Measurements from ENCODE around the gene PTPRT.
"Not testable (repeated sequence)": the region's sequence is repeated elsewhere in the genome, so short reads cannot be mapped to it uniquely, and the experiment has no call there.

The PTPRT gene

GRCh38 chr20:43187476-43188233, 2.1 kb downstream of the PTPRT start:
- in situ Hi-C loops (cut with MboI; ENCODE audit: low sequenced_read_pairs) = no loop called here

GRCh38 chr20:43186312-43186711, 3.4 kb downstream of the PTPRT start:
- in situ Hi-C loops (cut with MboI; ENCODE audit: low sequenced_read_pairs) = no loop called here

GRCh38 chr20:43185901-43186300, 3.8 kb downstream of the PTPRT start:
- in situ Hi-C loops (cut with MboI; ENCODE audit: low sequenced_read_pairs) = no loop called here

GRCh38 chr20:43183536-43184070, 6.1 kb downstream of the PTPRT start:
- in situ Hi-C loops (cut with MboI; ENCODE audit: low sequenced_read_pairs) = no loop called here

- in situ Hi-C loops (cut with MboI; ENCODE audit: low sequenced_read_pairs) = no loop called here
These were observed 11.6 kb downstream of the PTPRT start for GRCh38 chr20:43178080-43178479.

- in situ Hi-C loops (cut with MboI; ENCODE audit: low sequenced_read_pairs) = no loop called here
These were observed 13.0 kb downstream of the PTPRT start for GRCh38 chr20:43176726-43177125.

GRCh38 chr20:43171930-43172329, 17.8 kb downstream of the PTPRT start:
- in situ Hi-C loops (cut with MboI; ENCODE audit: low sequenced_read_pairs) = no loop called here

GRCh38 chr20:43170771-43171170, 18.9 kb downstream of the PTPRT start:
- in situ Hi-C loops (cut with MboI; ENCODE audit: low sequenced_read_pairs) = no loop called here

- in situ Hi-C loops (cut with MboI; ENCODE audit: low sequenced_read_pairs) = no loop called here
These were observed 22.1 kb downstream of the PTPRT start for GRCh38 chr20:43167615-43168014.

- in situ Hi-C loops (cut with MboI; ENCODE audit: low sequenced_read_pairs) = no loop called here
These were observed 22.7 kb downstream of the PTPRT start for GRCh38 chr20:43167021-43167420.

GRCh38 chr20:43165611-43166010, 24.1 kb downstream of the PTPRT start:
- in situ Hi-C loops (cut with MboI; ENCODE audit: low sequenced_read_pairs) = no loop called here

GRCh38 chr20:43164736-43165135, 25.0 kb downstream of the PTPRT start:
- in situ Hi-C loops (cut with MboI; ENCODE audit: low sequenced_read_pairs) = not testable (repeated sequence)

- in situ Hi-C loops (cut with MboI; ENCODE audit: low sequenced_read_pairs) = no loop called here
These were observed 28.0 kb downstream of the PTPRT start for GRCh38 chr20:43161716-43162115.

GRCh38 chr20:43160941-43161340, 28.8 kb downstream of the PTPRT start:
- in situ Hi-C loops (cut with MboI; ENCODE audit: low sequenced_read_pairs) = no loop called here

GRCh38 chr20:43159994-43160393, 29.7 kb downstream of the PTPRT start:
- in situ Hi-C loops (cut with MboI; ENCODE audit: low sequenced_read_pairs) = no loop called here

GRCh38 chr20:43155366-43156100, 34.2 kb downstream of the PTPRT start:
- in situ Hi-C loops (cut with MboI; ENCODE audit: low sequenced_read_pairs) = no loop called here

- in situ Hi-C loops (cut with MboI; ENCODE audit: low sequenced_read_pairs) = no loop called here
These were observed 37.8 kb downstream of the PTPRT start for GRCh38 chr20:43151901-43152300.

GRCh38 chr20:43151256-43151655, 38.5 kb downstream of the PTPRT start:
- in situ Hi-C loops (cut with MboI; ENCODE audit: low sequenced_read_pairs) = no loop called here

GRCh38 chr20:43140726-43141125, 49.0 kb downstream of the PTPRT start:
- in situ Hi-C loops (cut with MboI; ENCODE audit: low sequenced_read_pairs) = no loop called here

- in situ Hi-C loops (cut with MboI; ENCODE audit: low sequenced_read_pairs) = no loop called here
These were observed 51.5 kb downstream of the PTPRT start for GRCh38 chr20:43138061-43138770.

- in situ Hi-C loops (cut with MboI; ENCODE audit: low sequenced_read_pairs) = no loop called here
These were observed 52.5 kb downstream of the PTPRT start for GRCh38 chr20:43137160-43137559.
